ENCODE measurements around the gene MRPL40. TPM values are rescaled to one million over a fixed set of nuclear protein-coding genes. Genes with fewer than 3 reads are reported as not detected.

Gene MRPL40
- total and polyA plus RNA-seq, 2 of the 13 experiments (the other 11 are each of a cell fraction or from before 2014, with no cell fraction given), result 42.7 to 79.7 TPM

- intact Hi-C loops (cut with micrococcal nuclease; ENCODE audit: unreplicated experiment) (no loop called here), in situ Hi-C loops (cut with HindIII; ENCODE audit: extremely low pct_ligation_motif_present, low pct_unique_long_range_greater_than_20kb) (no loop called here)
- H4K20me1 ChIP-seq (ENCODE audit: insufficient read depth, low read length), result no peaks in the 10 kb centered on the region
- no TSS peak for BruUV-seq (replicated peaks)
- H3K4me3 ChIP-seq (replicated peaks in 1 of 3; ENCODE audit: insufficient read depth in 1 of 3, low read depth in 2 of 3, low read length in 3 of 3), result no peak overlapping the region
- no peak overlapping the region for H3K4me2 ChIP-seq (ENCODE audit: low read depth, low read length)
- H3K9ac ChIP-seq (ENCODE audit: insufficient read depth, low read depth, low read length), result no peak overlapping the region
- H3K79me2 ChIP-seq (ENCODE audit: insufficient read depth, low read length), result no peaks in the 10 kb centered on the region
- TF ChIP-seq ELF1 (CRISPR knock-in tag; IDR thresholded peaks at IDR 0.05) (no peak), RFXAP (CRISPR knock-in tag; IDR thresholded peaks at IDR 0.05; ENCODE audit: borderline replicate concordance) (no peak), SIX4 (CRISPR knock-in tag; IDR thresholded peaks at IDR 0.05) (no peak), ZNF510 (CRISPR knock-in tag; IDR thresholded peaks at IDR 0.05; ENCODE audit: low read depth) (no peak), TARDBP (CRISPR knock-in tag; IDR thresholded peaks at IDR 0.05) (no peak), ATAD3A (CRISPR knock-in tag; IDR thresholded peaks at IDR 0.05) (no peak)
- no peaks in the 10 kb centered on the region for H3K4me1 ChIP-seq (ENCODE audit: insufficient read depth, low read length)
- H2AFZ ChIP-seq (ENCODE audit: low read length), result no peak overlapping the region
- WGBS (ENCODE audit: low lambda C conversion rate), result 97% methylated on average over 9 of the region's 9 CpGs
- peaks cover 35 to 88% of the 10 kb centered on the region in 2 experiments for H3K36me3 ChIP-seq (replicated peaks in 1 of 2; ENCODE audit: control insufficient read depth in 1 of 2, insufficient read depth in 2 of 2, low read length in 2 of 2)
- DNase-seq (ENCODE audit: low spot score) (no peak), FAIRE-seq (no peak), ATAC-seq (no peak)
- no peaks in the 10 kb centered on the region for H3K9me3 ChIP-seq (ENCODE audit: low read length)
- CTCF ChIA-PET (ENCODE audit: low intra/inter-chr PET ratio, low total read pairs), result no interaction called here
- no peaks in the 10 kb centered on the region for H3K27me3 ChIP-seq (ENCODE audit: control insufficient read depth in 1 of 2, insufficient read depth in 2 of 2, low read length in 2 of 2)
- POLR2A ChIA-PET, result no interaction called here
- H3K27ac ChIP-seq (ENCODE audit: extremely low read length, insufficient read depth, low read length), result no peak overlapping the region
Measured at GRCh38 chr22:19466848-19467752, 34.8 kb downstream of the MRPL40 start.

GRCh38 chr22:19467912-19468311 lies 35.6 kb downstream of the MRPL40 start:
- CTCF ChIA-PET (ENCODE audit: low intra/inter-chr PET ratio, low total read pairs), result no interaction called here
- WGBS (ENCODE audit: low lambda C conversion rate), result 96% methylated on average over 6 of the region's 6 CpGs
- H3K27ac ChIP-seq (ENCODE audit: extremely low read length, insufficient read depth, low read length), result no peak overlapping the region
- no peak for DNase-seq (ENCODE audit: low spot score)
- no peaks in the 10 kb centered on the region for H3K4me1 ChIP-seq (ENCODE audit: insufficient read depth, low read length)
- H4K20me1 ChIP-seq (ENCODE audit: insufficient read depth, low read length), result no peaks in the 10 kb centered on the region
- no peak for FAIRE-seq
- H3K4me3 ChIP-seq (replicated peaks in 1 of 3; ENCODE audit: insufficient read depth in 1 of 3, low read depth in 2 of 3, low read length in 3 of 3), result no peak overlapping the region
- ATAC-seq, result no peak
- H3K79me2 ChIP-seq (ENCODE audit: insufficient read depth, low read length), result no peaks in the 10 kb centered on the region
- TF ChIP-seq CHD2 (IDR thresholded peaks at IDR 0.05; ENCODE audit: low read depth, low read length) (no peak), TBX3 (IDR thresholded peaks at IDR 0.05; ENCODE audit: borderline replicate concordance) (no peak), GMEB1 (CRISPR knock-in tag; IDR thresholded peaks at IDR 0.05; ENCODE audit: borderline replicate concordance) (no peak)
- H2AFZ ChIP-seq (ENCODE audit: low read length), result no peak overlapping the region
- intact Hi-C loops (cut with micrococcal nuclease; ENCODE audit: unreplicated experiment) (no loop called here), in situ Hi-C loops (cut with HindIII; ENCODE audit: extremely low pct_ligation_motif_present, low pct_unique_long_range_greater_than_20kb) (no loop called here)
- no peak overlapping the region for H3K9ac ChIP-seq (ENCODE audit: insufficient read depth, low read depth, low read length)
- no TSS peak for BruUV-seq (replicated peaks)
- POLR2A ChIA-PET, result no interaction called here
- no peaks in the 10 kb centered on the region for H3K27me3 ChIP-seq (ENCODE audit: control insufficient read depth in 1 of 2, insufficient read depth in 2 of 2, low read length in 2 of 2)
- H3K9me3 ChIP-seq (ENCODE audit: low read length), result no peaks in the 10 kb centered on the region
- peaks cover 36 to 93% of the 10 kb centered on the region in 2 experiments for H3K36me3 ChIP-seq (replicated peaks in 1 of 2; ENCODE audit: control insufficient read depth in 1 of 2, insufficient read depth in 2 of 2, low read length in 2 of 2)
- no peak overlapping the region for H3K4me2 ChIP-seq (ENCODE audit: low read depth, low read length)
